ENCODE measurements around the gene BPIFB1. TPM values are rescaled to one million over a fixed set of nuclear protein-coding genes. Genes with fewer than 3 reads are reported as not detected.

The BPIFB1 gene
- total and polyA plus RNA-seq, 2 of the 13 experiments (the other 11 are each of a cell fraction or from before 2014, with no cell fraction given): 0.82 to 4.4 TPM

- TF ChIP-seq ZNF260 (CRISPR knock-in tag; IDR thresholded peaks at IDR 0.05; ENCODE audit: borderline replicate concordance, low read depth) (no peak), ZNF704 (CRISPR knock-in tag; IDR thresholded peaks at IDR 0.05; ENCODE audit: borderline replicate concordance) (no peak), FOXO1 (CRISPR knock-in tag; IDR thresholded peaks at IDR 0.05) (peak; percentile 46; the same call in 1 of the 2 replicates), JARID2 (CRISPR knock-in tag; IDR thresholded peaks at IDR 0.05; ENCODE audit: insufficient replicate concordance) (no peak), BORCS8-MEF2B (CRISPR knock-in tag; IDR thresholded peaks at IDR 0.05) (peak; percentile 52; the same call in 1 of the 2 replicates), ETV5 (CRISPR knock-in tag; IDR thresholded peaks at IDR 0.05; ENCODE audit: borderline replicate concordance) (peak; percentile 72; the same call in 1 of the 2 replicates), MTF2 (CRISPR knock-in tag; IDR thresholded peaks at IDR 0.05; ENCODE audit: borderline replicate concordance) (no peak), KAT7 (CRISPR knock-in tag; IDR thresholded peaks at IDR 0.05; ENCODE audit: borderline replicate concordance) (no peak), ZEB1 (IDR thresholded peaks at IDR 0.05; ENCODE audit: insufficient replicate concordance, low read depth) (no peak), ZNF552 (CRISPR knock-in tag; IDR thresholded peaks at IDR 0.05; ENCODE audit: borderline replicate concordance) (no peak), EHMT2 (IDR thresholded peaks at IDR 0.05; ENCODE audit: borderline replicate concordance, low read depth, low read length) (0 out of 2 replicates have a peak, but pooled peaks have one; percentile 18), MED1 (CRISPR knock-in tag; IDR thresholded peaks at IDR 0.05) (peak; percentile 82), ZNF737 (CRISPR knock-in tag; IDR thresholded peaks at IDR 0.05; ENCODE audit: borderline replicate concordance) (no peak), ZNF264 (CRISPR knock-in tag; IDR thresholded peaks at IDR 0.05) (no peak), TGIF2 (CRISPR knock-in tag; IDR thresholded peaks at IDR 0.05) (no peak), ZNF451 (CRISPR knock-in tag; IDR thresholded peaks at IDR 0.05) (no peak)
- TF ChIP-seq, protein P1, sequence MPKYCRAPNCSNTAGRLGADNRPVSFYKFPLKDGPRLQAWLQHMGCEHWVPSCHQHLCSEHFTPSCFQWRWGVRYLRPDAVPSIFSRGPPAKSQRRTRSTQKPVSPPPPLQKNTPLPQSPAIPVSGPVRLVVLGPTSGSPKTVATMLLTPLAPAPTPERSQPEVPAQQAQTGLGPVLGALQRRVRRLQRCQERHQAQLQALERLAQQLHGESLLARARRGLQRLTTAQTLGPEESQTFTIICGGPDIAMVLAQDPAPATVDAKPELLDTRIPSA (CRISPR knock-in tag; IDR thresholded peaks at IDR 0.05; ENCODE audit: borderline replicate concordance): no peak
- TF ChIP-seq, protein P2, sequence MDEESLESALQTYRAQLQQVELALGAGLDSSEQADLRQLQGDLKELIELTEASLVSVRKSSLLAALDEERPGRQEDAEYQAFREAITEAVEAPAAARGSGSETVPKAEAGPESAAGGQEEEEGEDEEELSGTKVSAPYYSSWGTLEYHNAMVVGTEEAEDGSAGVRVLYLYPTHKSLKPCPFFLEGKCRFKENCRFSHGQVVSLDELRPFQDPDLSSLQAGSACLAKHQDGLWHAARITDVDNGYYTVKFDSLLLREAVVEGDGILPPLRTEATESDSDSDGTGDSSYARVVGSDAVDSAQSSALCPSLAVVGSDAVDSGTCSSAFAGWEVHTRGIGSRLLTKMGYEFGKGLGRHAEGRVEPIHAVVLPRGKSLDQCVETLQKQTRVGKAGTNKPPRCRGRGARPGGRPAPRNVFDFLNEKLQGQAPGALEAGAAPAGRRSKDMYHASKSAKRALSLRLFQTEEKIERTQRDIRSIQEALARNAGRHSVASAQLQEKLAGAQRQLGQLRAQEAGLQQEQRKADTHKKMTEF (CRISPR knock-in tag; IDR thresholded peaks at IDR 0.05): no peak; the same call in 1 of the 2 replicates
- TF ChIP-seq, protein P3, sequence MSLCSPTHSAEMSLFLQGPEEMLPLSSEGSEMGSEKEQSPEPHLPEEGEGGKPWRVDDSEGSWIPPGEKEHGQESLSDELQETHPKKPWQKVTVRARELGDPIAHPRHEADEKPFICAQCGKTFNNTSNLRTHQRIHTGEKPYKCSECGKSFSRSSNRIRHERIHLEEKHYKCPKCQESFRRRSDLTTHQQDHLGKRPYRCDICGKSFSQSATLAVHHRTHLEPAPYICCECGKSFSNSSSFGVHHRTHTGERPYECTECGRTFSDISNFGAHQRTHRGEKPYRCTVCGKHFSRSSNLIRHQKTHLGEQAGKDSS (CRISPR knock-in tag; IDR thresholded peaks at IDR 0.05; ENCODE audit: borderline replicate concordance, low read depth): no peak
- TF ChIP-seq, protein P4, sequence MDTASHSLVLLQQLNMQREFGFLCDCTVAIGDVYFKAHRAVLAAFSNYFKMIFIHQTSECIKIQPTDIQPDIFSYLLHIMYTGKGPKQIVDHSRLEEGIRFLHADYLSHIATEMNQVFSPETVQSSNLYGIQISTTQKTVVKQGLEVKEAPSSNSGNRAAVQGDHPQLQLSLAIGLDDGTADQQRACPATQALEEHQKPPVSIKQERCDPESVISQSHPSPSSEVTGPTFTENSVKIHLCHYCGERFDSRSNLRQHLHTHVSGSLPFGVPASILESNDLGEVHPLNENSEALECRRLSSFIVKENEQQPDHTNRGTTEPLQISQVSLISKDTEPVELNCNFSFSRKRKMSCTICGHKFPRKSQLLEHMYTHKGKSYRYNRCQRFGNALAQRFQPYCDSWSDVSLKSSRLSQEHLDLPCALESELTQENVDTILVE (CRISPR knock-in tag; IDR thresholded peaks at IDR 0.05): no peak
- TF ChIP-seq, protein P5, sequence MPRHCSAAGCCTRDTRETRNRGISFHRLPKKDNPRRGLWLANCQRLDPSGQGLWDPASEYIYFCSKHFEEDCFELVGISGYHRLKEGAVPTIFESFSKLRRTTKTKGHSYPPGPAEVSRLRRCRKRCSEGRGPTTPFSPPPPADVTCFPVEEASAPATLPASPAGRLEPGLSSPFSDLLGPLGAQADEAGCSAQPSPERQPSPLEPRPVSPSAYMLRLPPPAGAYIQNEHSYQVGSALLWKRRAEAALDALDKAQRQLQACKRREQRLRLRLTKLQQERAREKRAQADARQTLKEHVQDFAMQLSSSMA (CRISPR knock-in tag; IDR thresholded peaks at IDR 0.05): no peak
These were observed 10.7 kb upstream of the BPIFB1 start (continued) for GRCh38 chr20:33272155-33272873.

All from HepG2 (cell line).